Stimulated activated CD4-positive, alpha-beta T cell treated with anti-CD3 and anti-CD28 coated beads, Interleukin-15, amount 100 ng/mL, for 1 hour (primary cell): ENCODE measurements around the gene TMEM242.
"Not testable (repeated sequence)": the region's sequence is repeated elsewhere in the genome, so short reads cannot be mapped to it uniquely, and the experiment has no call there.

Experiments used
- DNase-seq, 2 donors: peaks; one replicate each; pipeline ENCODE4 v3.0.0-alpha.2; 2020; ENCODE audit warnings: low read depth in 1 of 2, low spot score in 1 of 2

The TMEM242 gene

DNA sequence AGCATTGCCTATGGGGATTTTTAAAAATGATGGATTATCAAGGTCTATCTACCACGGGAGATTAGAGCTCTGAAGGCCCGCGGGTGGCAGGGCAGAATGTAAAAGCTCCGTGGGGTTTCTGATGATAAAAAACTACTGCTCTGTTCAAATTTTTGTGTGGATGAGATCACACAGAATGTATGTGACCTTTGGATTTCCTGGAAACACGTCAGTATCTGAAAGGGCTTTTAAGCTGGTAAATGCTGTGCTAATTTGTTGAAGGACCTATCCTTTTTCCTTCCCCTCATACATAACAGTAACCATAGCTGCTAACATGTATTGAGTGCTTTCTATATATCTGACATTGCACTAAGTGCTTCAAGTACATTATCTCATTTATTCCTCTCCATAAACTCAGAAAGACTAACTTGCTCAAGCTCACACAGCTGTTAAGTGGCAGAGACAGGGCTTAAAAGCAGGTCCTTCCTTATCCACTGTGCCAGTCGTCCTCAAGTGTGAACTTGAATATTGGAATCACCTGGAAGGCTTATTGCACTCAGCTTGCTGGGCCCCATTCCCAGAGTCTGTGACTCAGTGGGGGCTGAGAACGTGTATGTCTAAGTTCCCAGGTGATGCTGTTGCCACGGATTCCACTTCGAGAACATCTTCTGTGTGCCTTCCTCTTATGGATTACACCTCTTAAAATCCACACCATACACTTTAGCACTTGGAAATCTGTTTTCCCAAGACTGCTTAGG is 1.9 kb upstream of the TMEM242 start:
- DNase-seq: no peak

- peak in 1 of 2 donors; percentile 5 for DNase-seq
Observed at GRCh38 chr6:157323966-157324300, 614 bp upstream of the TMEM242 start.

- peak in 1 of 2 donors; percentile 68 for DNase-seq
Observed at GRCh38 chr6:157322792-157323254, 496 bp downstream of the TMEM242 start.

DNA sequence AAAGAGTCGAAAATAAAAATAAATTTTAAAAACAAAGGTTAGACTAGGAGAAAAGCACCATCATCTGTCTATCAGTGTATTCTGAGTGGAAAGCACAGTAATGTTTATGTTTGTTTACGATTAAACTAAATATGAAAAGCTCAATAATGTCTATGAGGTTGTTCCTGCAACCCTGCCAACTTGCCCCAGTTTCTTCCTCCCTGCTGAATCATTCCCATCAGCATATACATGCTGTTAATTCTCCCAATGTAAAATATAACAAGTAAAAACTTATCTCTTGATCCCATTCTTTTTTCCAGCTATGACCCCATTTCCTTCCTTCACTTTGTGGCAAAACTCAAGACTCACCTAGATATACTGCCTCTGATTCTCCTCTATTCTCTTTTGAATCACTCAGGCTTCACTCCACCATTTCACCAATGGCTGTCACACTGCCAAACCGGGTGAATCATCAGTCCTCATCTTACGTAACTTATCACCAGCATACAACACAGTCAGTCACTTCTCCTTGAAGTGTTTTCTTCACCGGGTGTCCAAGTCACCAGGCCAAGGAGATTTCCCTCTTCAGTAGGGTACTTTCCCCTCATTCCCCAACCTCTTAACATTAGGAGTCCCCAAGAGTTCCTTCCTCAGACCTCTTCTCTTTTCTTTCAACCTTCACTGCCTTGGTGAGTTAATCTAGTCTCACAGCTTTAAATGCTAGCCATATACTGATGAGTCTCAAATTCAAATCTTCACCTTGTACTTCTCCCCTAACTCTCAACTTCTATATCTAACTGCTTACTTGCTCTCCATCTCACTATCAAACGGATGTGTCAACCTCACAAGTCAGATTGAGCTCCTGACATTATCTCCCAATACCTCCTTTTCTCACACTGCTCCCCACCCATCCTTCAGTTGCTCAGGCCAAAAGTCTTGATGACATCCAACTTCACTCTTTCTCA is 6.2 kb downstream of the TMEM242 start:
- DNase-seq: no peak

GRCh38 chr6:157314705-157315321 is 8.5 kb downstream of the TMEM242 start:
- no peak for DNase-seq

- DNase-seq: no peak
Observed at GRCh38 chr6:157313531-157314467, 9.5 kb downstream of the TMEM242 start.

DNA sequence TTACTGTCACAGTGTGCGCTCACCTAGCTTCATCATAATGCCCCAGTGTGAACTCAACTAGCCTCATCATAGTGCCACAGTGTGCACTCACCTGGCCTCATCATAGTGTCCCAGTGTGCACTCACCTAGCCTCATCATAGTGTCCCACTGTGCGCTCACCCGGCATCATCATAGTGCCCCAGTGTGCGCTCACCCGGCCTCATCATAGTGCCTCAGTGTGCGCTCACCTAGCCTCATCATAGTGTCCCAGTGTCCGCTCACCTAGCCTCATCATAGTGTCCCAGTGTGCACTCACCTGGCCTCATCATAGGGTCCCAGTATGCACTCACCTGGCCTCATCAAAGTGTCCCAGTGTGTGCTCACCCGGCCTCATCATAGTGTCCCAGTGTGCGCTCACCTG is 10.6 kb downstream of the TMEM242 start:
- no peak for DNase-seq

- DNase-seq: not testable (repeated sequence)
Observed at GRCh38 chr6:157310693-157311092, 12.6 kb downstream of the TMEM242 start.

- DNase-seq: no peak
Observed at GRCh38 chr6:157307661-157308060, 15.7 kb downstream of the TMEM242 start.

GRCh38 chr6:157305670-157306653 is 17.4 kb downstream of the TMEM242 start:
- DNase-seq: no peak

DNA sequence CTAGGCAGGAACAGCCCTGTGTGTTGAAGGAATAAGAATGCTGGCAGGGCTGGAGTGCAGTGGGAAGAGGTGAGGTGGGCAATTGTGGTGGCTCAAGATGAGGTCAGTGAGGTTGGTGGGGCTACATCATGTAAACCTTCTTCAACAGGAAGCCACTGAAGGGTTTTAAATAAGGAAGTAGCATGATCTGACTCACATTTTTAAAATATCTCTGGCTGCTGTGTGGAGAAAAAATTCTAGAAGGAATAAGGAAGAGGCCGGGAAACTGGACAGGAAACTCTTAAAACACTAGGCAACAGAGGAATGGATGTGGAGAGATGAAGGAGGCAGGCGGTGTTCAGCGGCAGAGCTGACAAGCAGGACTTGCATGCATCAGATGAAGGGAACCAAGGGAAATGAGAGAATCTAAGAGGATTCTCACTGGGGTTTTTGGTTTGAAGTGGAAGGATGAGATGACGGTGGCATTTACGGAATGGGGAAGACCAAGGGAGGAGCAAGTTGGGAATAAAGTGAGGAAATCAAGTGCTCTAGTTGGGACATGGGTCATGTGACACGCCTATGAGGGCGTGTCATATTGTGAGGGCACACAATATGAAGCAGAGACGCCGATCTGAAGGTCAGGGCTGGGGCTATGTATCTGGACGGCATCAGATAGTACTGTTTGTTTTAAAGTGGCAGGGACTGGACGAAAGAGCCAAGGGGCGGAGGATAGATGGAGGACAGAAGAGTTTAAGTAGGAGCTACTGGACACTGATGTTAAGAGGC is 18.2 kb downstream of the TMEM242 start:
- no peak for DNase-seq

DNA sequence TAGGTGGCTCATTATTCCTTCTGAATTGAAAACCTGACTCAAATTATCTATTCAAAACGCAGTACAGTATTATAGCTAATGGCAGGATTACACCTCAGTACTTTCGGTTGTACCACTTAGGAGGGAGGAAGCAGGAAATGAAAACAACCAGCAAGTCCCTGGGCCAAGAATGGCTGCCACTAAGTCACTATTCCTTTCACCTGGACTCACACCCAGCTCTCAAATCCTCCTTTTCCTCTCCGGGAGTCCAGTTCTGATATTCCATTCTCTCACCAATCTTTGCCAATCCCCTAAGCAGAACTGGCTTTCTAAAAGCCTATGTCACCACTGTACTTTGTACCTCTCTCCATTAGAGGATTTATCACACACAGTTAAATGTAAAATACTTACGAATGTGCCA is 20.6 kb downstream of the TMEM242 start:
- DNase-seq: no peak

- DNase-seq: no peak
Observed at GRCh38 chr6:157300436-157300835, 22.9 kb downstream of the TMEM242 start.

DNA sequence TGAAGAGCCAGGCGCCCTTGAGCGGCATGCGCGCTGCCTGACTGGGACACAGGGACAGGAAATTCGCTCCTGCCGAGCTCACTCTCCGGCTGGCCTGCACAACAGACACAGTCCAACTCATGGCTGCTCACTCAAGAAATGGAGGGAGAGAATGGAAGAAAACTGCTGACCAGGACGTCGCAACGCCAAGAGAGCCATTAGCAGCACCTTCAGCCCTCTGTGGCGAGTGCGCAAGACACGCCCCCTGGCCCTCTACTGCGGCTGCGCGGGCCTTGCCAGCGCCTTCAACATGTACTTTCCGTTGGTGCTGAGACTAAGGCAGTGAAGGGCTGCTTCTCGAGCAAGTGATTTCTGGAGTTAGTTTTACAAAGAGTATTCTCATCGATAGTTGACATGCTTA is 23.3 kb downstream of the TMEM242 start:
- DNase-seq: no peak

DNA sequence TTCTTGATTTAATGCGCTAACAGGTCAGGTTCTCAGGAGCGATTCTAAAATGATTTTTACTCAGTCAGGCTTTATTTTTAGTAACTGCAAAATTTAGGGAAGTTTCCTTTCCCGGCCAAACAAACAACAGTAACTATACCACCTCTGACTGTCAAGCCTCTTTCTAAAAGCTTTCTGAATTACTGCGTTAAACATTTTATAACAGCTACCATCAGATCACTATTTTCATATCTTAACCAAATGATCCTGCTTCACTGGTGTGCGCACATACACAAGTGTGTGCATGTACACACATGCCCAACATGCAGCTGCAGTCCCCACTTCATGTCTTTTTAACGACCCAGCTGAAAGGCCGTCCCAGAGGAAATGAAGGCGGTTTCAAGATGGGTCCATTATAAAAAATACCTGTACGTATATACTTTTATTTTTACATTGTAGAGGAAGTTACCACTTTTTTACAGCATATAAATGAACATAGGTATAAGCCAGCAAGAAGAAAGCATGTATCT is 25.0 kb downstream of the TMEM242 start:
- no peak for DNase-seq

DNA sequence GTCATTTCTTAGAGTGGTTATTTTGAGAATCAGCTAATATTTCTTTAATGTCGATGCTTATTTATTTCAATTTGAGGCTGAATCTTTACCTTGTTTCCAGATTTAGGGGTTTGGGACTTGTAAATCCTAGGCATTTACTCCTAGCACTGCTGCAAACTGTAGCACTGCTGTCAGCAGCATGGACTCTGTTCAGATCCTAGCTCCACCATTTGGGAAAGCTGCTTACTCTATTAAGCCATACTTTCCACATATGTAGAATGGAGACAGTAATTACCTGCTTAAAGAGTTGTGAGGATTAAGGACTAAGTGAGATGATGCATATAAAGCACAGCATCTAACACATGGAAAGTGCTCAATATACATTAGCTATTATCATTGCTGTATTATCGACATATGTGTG is 28.7 kb downstream of the TMEM242 start:
- DNase-seq: no peak

DNA sequence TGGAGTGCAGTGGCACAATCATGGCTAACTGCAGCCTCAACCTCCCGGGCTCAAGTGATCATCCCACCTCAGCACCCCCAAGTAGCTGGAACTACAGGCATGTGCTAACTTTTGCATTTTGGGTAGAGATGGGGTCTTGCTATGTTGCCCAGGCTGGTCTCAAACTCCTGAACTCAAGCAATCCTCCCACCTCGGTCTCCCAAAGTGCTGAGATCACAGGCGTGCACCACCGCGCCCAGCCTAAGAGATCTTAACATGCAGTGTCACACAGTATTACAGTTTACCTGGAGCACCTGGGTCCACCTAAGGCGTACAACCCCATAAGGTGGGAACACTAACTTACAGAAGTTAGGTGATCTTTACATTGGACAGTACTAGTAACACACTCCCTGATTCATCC is 29.5 kb downstream of the TMEM242 start:
- no peak for DNase-seq

- no peak for DNase-seq
Observed at GRCh38 chr6:157292202-157292601, 31.1 kb downstream of the TMEM242 start.

GRCh38 chr6:157291356-157291755 is 32.0 kb downstream of the TMEM242 start:
- no peak for DNase-seq
